ENCODE data around the gene PET100.

DNA sequence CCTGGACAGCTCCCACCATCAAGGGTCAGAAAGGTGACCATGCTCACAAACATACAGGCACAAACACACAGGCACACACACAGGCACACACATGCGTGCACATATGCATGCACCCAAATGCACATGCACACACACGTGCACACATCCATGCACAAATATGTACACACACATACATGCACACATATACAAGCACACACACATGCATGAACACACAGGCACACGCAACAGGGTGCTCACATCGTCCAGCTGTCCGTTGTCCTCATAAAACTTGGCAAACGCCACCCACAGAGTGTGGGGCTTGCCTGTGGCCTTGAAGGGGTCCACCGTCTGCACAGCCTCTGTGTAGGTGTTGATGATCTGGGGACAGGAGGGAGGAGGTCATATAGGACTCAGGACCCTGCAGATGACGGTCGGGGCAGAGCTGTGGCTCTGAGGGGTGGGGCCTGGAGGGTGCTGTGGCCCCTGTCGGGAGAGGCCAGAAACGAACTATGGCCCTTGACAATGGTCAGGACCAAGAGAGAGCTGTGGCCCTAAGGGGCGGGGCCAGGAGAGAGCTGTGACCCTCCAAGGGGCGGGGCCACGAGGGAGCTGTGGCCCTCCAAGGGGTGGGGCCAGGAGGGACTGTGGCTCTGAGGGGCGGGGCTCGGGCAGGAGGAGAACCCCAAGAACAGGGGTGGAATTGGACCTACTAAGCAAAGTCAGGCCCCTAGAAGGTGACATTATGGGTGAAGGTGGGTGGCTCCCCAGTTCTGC is 6.5 kb upstream of the PET100 start:
- TF ChIP-seq MEF2A (IDR thresholded peaks at IDR 0.05; ENCODE audit: insufficient read depth, low read depth, low read length) = no peak
- TF ChIP-seq, protein P1, sequence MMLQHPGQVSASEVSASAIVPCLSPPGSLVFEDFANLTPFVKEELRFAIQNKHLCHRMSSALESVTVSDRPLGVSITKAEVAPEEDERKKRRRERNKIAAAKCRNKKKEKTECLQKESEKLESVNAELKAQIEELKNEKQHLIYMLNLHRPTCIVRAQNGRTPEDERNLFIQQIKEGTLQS (IDR thresholded peaks at IDR 0.05; ENCODE audit: borderline replicate concordance, extremely low read depth, low read depth, low read length) = no peak
- no peak for TF ChIP-seq RFX5 (IDR thresholded peaks at IDR 0.05; ENCODE audit: low read depth, low read length)
- TF ChIP-seq CHD2 (IDR thresholded peaks at IDR 0.05; ENCODE audit: borderline replicate concordance, low read depth, low read length) = no peak
- no peak for TF ChIP-seq NRF1 (conservative IDR thresholded peaks at IDR 0.05; ENCODE audit: low read depth, low read length)
- TF ChIP-seq, protein P2, sequence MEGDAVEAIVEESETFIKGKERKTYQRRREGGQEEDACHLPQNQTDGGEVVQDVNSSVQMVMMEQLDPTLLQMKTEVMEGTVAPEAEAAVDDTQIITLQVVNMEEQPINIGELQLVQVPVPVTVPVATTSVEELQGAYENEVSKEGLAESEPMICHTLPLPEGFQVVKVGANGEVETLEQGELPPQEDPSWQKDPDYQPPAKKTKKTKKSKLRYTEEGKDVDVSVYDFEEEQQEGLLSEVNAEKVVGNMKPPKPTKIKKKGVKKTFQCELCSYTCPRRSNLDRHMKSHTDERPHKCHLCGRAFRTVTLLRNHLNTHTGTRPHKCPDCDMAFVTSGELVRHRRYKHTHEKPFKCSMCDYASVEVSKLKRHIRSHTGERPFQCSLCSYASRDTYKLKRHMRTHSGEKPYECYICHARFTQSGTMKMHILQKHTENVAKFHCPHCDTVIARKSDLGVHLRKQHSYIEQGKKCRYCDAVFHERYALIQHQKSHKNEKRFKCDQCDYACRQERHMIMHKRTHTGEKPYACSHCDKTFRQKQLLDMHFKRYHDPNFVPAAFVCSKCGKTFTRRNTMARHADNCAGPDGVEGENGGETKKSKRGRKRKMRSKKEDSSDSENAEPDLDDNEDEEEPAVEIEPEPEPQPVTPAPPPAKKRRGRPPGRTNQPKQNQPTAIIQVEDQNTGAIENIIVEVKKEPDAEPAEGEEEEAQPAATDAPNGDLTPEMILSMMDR (IDR thresholded peaks at IDR 0.05 in 2 of 3, conservative IDR thresholded peaks at IDR 0.05 in 1 of 3; ENCODE audit: control insufficient read depth in 2 of 3, extremely low read depth in 1 of 3, insufficient read depth in 1 of 3, low read depth in 3 of 3, low read length in 3 of 3) = no peak
- TF ChIP-seq JUND (IDR thresholded peaks at IDR 0.05; ENCODE audit: low read depth, low read length) = no peak
- TF ChIP-seq SPI1 (IDR thresholded peaks at IDR 0.05; ENCODE audit: borderline replicate concordance, insufficient read depth, low read depth, low read length) = no peak
- TF ChIP-seq SIN3A (IDR thresholded peaks at IDR 0.05; ENCODE audit: low read depth, low read length) = no peak

Data from GM12878 (cell line).